GM18870 (cell line): ENCODE data around the gene TMEM164.
A peak's percentile ranks its signal among the peaks of the same experiment; 100 is the strongest.

Experiments
- ATAC-seq: cut with Tn5 transposase; IDR thresholded peaks from one replicate; pipeline ENCODE4 v1.9.1; 2021; ENCODE audit warnings: moderate library complexity; ENCODE audit not compliant: unreplicated experiment

Gene TMEM164

GRCh38 chrX:110159865-110160264 lies 157.0 kb downstream of the TMEM164 start:
- ATAC-seq, result no peak

DNA sequence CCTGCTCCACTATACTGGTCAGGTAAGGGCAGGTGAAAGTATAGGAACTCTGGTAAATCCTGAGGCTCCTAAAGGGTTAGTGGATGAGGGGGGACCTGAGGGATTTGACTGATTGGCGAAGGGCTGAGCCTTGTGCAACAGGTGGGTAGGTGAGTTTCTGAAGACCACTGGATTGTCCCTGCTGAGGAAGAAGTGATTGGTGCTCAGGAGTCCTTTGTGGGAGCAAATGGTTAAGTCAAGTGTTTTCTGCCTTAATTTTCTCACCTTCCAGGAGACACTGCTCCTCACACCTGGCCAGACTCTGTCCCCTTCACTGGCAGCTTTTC lies 158.4 kb downstream of the TMEM164 start:
- ATAC-seq, result no peak

DNA sequence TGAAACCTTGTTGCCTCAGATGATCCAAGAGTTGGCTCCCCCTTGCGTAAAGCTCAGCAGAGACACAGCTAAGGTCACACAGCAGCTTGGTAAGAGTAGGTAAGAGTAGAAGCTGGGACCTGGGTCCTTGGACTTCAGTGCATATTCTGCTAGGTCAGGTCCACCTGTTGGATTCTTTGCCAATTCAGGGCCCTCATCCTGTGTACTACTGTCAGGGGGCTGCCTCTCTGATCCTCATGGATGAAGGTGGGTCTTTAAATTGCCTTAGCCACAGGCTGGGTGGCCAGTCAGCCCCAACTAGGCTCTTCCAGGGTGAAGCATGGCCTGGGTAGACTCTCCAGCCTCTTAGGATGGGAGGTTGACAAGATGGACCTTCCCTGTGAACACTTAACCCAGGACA lies 159.2 kb downstream of the TMEM164 start:
- no peak for ATAC-seq

DNA sequence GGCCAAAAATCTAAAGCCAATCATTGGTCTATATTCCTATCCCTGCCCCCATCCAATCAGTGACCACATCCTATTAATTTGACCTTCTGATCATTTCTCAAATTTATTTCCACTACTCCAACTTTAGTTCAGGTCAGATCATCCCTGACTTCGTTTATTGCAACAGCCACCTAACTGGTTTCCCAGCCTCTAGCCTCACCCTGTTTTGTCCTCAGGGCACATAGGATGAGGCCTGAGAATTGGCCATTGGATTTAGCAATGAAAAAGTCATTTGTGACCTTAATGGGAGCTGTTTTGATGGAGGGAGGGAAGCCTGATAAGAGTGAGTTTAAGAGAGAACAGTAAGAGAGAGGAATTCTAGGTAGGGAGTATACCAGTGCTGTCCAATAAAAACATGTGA lies 160.0 kb downstream of the TMEM164 start:
- ATAC-seq, result no peak

- ATAC-seq, result no peak
Measured at GRCh38 chrX:110163488-110163887, 160.6 kb downstream of the TMEM164 start.

GRCh38 chrX:110167952-110168451 lies 165.1 kb downstream of the TMEM164 start:
- ATAC-seq, result no peak

- ATAC-seq, result no peak
Measured at GRCh38 chrX:110168585-110168984, 165.7 kb downstream of the TMEM164 start.

DNA sequence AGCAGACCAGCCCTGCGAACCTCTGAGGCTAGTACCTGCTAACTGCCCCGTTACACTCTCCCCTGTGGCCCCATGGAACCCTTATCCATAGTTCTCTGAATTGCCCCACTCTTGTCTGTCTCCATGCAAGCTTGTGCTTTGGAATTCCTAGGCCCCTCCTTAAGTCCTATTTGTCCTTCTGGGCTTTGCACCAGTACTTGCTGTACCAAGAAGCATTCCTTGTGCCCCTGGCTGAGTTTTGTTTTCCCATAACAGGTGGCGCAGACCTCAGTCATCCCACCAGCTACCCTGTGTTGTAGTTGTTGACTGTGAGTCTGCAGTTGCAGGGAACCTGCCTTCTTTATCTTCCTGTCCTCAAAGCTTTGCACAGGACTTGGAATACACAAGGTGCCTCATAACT lies 167.1 kb downstream of the TMEM164 start:
- ATAC-seq, result no peak

DNA sequence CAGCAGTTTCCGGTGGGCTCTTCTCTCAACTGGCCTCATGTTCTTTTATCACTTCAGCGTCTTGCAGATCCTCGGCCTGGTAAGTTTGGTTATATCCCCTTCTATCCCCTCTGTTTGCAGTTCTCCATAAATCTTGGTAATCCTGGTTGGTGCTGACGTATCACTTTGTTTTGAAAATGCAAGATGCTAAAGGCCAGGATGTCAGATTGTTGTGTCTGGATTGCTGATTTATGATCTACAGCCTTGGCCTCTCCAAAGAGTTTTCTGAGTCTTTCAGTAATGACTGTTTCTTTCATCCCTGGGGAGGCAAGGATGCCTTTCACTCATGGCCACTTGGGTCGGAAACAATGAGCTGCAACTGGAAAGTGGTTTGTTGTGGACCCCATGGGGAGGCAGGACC lies 168.5 kb downstream of the TMEM164 start:
- no peak for ATAC-seq

GRCh38 chrX:110172215-110172614 lies 169.3 kb downstream of the TMEM164 start:
- ATAC-seq, result peak; percentile 99

GRCh38 chrX:110173192-110174175 lies 170.6 kb downstream of the TMEM164 start:
- no peak for ATAC-seq

GRCh38 chrX:110175146-110175545 lies 172.2 kb downstream of the TMEM164 start:
- no peak for ATAC-seq

GRCh38 chrX:110175696-110176095 lies 172.8 kb downstream of the TMEM164 start:
- no peak for ATAC-seq

DNA sequence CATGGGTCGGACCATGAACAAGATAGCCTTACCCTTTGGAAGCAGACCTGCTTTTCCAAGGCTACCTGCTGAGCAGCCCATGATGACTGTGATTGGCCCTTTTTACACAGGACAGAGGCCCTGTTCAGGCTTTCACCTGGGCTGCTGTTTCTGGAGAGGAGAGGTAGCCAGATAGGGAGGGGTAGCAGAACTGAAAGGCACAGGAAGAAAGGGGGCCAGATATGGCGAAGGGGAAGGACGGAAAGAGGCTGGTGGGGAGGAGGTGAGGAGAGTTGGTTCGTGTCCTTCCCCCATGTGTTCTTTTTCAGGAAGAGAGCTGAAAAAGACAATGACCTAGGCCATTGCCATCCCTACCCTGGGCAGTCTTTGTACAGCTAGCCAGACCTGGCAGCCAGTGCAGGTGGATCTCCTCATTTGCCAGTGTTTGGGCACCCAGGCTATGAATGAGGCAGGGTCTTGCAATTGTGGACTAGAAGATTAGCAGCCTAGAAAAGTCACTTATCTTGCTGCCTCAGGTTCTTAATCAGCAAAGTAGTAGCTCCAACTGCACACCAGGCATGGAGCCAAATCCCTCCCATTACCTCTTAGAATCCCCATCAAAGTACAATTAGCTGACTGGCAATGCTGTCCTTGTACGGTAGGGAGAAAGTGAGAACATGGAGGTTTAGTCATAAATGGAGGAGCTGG lies 175.4 kb downstream of the TMEM164 start:
- no peak for ATAC-seq

GRCh38 chrX:110180176-110180927 lies 177.4 kb downstream of the TMEM164 start:
- peak; percentile 12 for ATAC-seq

DNA sequence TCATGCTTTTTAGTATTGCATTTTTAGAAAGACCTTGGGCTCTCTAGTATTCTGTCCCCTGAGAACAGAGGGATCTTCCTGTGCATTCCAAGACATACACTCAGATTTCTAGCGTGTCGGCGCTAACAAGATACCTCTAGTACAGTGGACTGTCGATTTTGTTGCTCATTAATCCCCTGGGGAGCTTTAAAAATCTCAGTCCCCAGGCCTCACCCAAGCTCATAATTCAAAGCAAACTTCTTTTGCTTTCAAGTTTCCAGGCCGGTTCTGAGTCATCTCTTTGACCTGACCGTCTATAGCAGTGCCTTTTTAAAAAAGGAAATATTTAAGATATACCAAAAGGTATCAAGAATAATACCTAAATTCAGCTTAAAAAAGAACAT lies 178.0 kb downstream of the TMEM164 start:
- ATAC-seq, result peak; percentile 73

GRCh38 chrX:110181459-110182137 lies 178.7 kb downstream of the TMEM164 start:
- no peak for ATAC-seq

DNA sequence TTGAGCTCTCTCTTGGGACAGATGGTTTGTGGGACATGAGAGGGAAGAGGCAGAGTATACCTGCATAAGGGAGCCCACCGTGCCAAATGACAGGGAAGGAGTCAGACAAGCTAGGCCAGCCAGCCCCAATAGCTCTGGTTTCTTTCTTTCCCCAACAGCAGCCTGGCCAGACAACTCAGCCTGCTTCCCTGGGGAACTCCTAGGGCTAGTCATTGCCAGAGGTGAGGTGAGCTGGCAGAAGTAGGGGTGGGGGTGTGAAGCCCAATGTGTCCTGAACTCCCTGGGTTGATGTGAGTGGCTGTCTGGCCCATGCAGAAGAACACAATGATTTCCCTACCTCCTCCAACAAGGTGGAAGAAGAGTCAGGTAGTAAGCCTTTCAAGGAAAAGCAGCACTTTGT lies 179.4 kb downstream of the TMEM164 start:
- ATAC-seq, result no peak

GRCh38 chrX:110182865-110183264 lies 180.0 kb downstream of the TMEM164 start:
- ATAC-seq, result no peak

DNA sequence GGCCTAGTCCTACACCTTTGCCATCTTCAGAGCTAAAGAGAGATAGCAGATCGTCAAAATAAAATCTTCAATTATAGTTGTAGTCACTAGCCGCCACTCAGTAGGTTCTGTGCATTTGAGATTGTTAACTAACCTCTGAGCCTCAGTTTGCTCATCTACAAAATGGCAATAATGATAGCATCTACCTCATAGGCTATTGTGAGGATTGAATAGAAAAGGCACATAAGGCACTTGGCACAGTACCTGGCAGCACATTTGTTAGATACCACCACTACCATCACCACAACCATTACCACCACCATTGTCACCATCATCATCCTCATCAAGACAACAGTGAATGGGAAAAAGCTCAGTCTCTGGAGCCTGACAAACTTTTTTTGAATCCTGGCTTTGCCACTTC lies 180.4 kb downstream of the TMEM164 start:
- ATAC-seq, result no peak
